HCT116 (cell line): ENCODE data around the gene EMILIN2. TPM values are rescaled to one million over a fixed set of nuclear protein-coding genes. Genes with fewer than 3 reads are reported as not detected.

Source experiments
- ATAC-seq: fragments of 200-7000 bp; cut with Tn5 transposase; 2 replicates; pipeline ENCODE4 v1.9.1; 2020; ENCODE audit warnings: mild to moderate bottlenecking, moderate library complexity
- BruUV-seq: library from RNA; stranded (reverse); fragments of 400-500 nt; replicated peaks from 2 replicates; lab custom pipeline; 2021; lab: Mats Ljungman, UMichigan
- CTCF ChIA-PET: fragments of 300-600 bp; sonication (Branson Sonifier 250); formaldehyde crosslinking; loops from one replicate; lab custom pipeline; 2021; ENCODE audit warnings: antibody characterized with exemption; lab: Charles Lee
- POLR2A ChIA-PET: fragments of 300-600, 350-600 bp; sonication (Branson Sonifier 250); formaldehyde crosslinking; loops from one replicate; lab custom pipeline; 2021; ENCODE audit warnings: antibody characterized with exemption; lab: Charles Lee
- RAD21 ChIA-PET, 2 experiments: fragments of 300-600 bp; sonication (Branson Sonifier 250); formaldehyde crosslinking; loops; one replicate each; lab custom pipeline; 2023; ENCODE audit warnings: low total read pairs in 2 of 2; ENCODE audit not compliant: uncharacterized antibody in 2 of 2, unreplicated experiment in 2 of 2, low non-redundant PET in 1 of 2; lab: Charles Lee
- DNase-seq: peaks from one replicate; pipeline ENCODE4 v3.0.0-alpha.2; 2010; ENCODE audit warnings: low read depth, low spot score
- H2AFZ ChIP-seq: fragments of 200-600 bp; shearing (Covaris generic), sonication (generic); 2 replicates; pipeline ENCODE4 v1.6.1; 2017; ENCODE audit warnings: low read depth, mixed run types, mixed read lengths, antibody characterized with exemption, low read length; ENCODE audit not compliant: poor library complexity, severe bottlenecking
- H3K27ac ChIP-seq: 2 replicates; pipeline ENCODE4 v1.5.1; 2012; ENCODE audit warnings: low read depth, low read length
- H3K27me3 ChIP-seq: fragments of 200-600 bp; sonication (generic); 2 replicates; pipeline ENCODE4 v1.6.1; 2016; ENCODE audit warnings: mixed run types, low read length, mixed read lengths; ENCODE audit not compliant: insufficient read depth
- H3K36me3 ChIP-seq, 2 experiments: fragments of 200-500 bp in 1 of 2; fragments of 200-600 bp in 1 of 2; sonication (Bioruptor generic) in 1 of 2; sonication (generic) in 1 of 2; 2 replicates each; pipeline versions ENCODE4 v1.5.1 to v1.6.1; 2014 to 2016; ENCODE audit warnings: low read length in 2 of 2, inconsistent platforms in 1 of 2, mixed read lengths in 1 of 2, mixed run types in 1 of 2; ENCODE audit not compliant: insufficient read depth in 2 of 2, control insufficient read depth in 1 of 2
- H3K4me1 ChIP-seq, 2 experiments: fragments of 200-600 bp in 1 of 2; sonication (generic) in 1 of 2; 2 replicates each; pipeline versions ENCODE4 v1.5.1 to v1.6.1; 2012 to 2017; ENCODE audit warnings: low read length in 2 of 2, inconsistent platforms in 1 of 2, mild to moderate bottlenecking in 1 of 2, mixed read lengths in 1 of 2, mixed run types in 1 of 2, moderate library complexity in 1 of 2; ENCODE audit not compliant: insufficient read depth in 2 of 2, control insufficient read depth in 1 of 2
- H3K4me2 ChIP-seq: fragments of 200-600 bp; sonication (generic); 2 replicates; pipeline ENCODE4 v1.6.1; 2017; ENCODE audit warnings: mixed run types, low read length, mixed read lengths
- H3K4me3 ChIP-seq, 2 experiments: fragments of 200-600 bp in 1 of 2; sonication (generic) in 1 of 2; replicated peaks in 1 of 2; 2 replicates each; pipeline ENCODE4 v1.5.1; 2011 to 2016; ENCODE audit warnings: low read length in 2 of 2, control low read depth in 1 of 2, low read depth in 1 of 2, mild to moderate bottlenecking in 1 of 2, mixed read lengths in 1 of 2, mixed run types in 1 of 2
- H3K79me2 ChIP-seq: fragments of 200-600 bp; sonication (generic); 2 replicates; pipeline ENCODE4 v1.6.1; 2017; ENCODE audit warnings: mild to moderate bottlenecking, mixed run types, low read length, moderate library complexity, mixed read lengths; ENCODE audit not compliant: insufficient read depth
- H3K9ac ChIP-seq: fragments of 200-600 bp; sonication (generic); 2 replicates; pipeline ENCODE4 v1.6.1; 2016; ENCODE audit warnings: low read length, mixed read lengths
- H3K9me2 ChIP-seq: fragments of 200-600 bp; sonication (generic), shearing (Covaris generic); 2 replicates; pipeline ENCODE4 v1.6.1; 2017; ENCODE audit warnings: mixed run types, mild to moderate bottlenecking, moderate library complexity; ENCODE audit not compliant: insufficient read depth
- H3K9me3 ChIP-seq, 2 experiments: fragments of 200-500 bp in 1 of 2; fragments of 200-600 bp in 1 of 2; sonication (Bioruptor generic) in 1 of 2; sonication (generic) in 1 of 2; 2 replicates each; pipeline ENCODE4 v1.6.1; 2014 to 2017; ENCODE audit warnings: low read length in 2 of 2, mixed read lengths in 2 of 2, inconsistent platforms in 1 of 2, low read depth in 1 of 2, mild to moderate bottlenecking in 1 of 2, mixed run types in 1 of 2, moderate library complexity in 1 of 2; ENCODE audit not compliant: control insufficient read depth in 1 of 2, insufficient read depth in 1 of 2
- H4K20me1 ChIP-seq: fragments of 200-600 bp; sonication (generic), shearing (Covaris generic); 2 replicates; pipeline ENCODE4 v1.6.1; 2017; ENCODE audit warnings: mixed run types, mild to moderate bottlenecking, moderate library complexity; ENCODE audit not compliant: insufficient read depth
- CBX3 ChIP-seq: IDR thresholded peaks from 2 replicates; pipeline ENCODE4 v1.6.1; 2012; ENCODE audit warnings: low read depth
- FOSL1 ChIP-seq: IDR thresholded peaks from 2 replicates; pipeline ENCODE4 v1.6.1; 2012; ENCODE audit warnings: low read depth
- JUND ChIP-seq: IDR thresholded peaks from 2 replicates; pipeline ENCODE4 v1.6.1; 2012
- POLR2A ChIP-seq: IDR thresholded peaks from 2 replicates; pipeline ENCODE4 v1.7.0; 2011; ENCODE audit warnings: borderline replicate concordance; ENCODE audit not compliant: insufficient read depth, insufficient read length; ENCODE audit errors: extremely low read depth
- POLR2AphosphoS5 ChIP-seq: IDR thresholded peaks from 2 replicates; pipeline ENCODE4 v1.6.1; 2011; ENCODE audit warnings: mild to moderate bottlenecking, low read depth, low read length, moderate library complexity
- intact Hi-C: fragments of 100-400 bp; cut with micrococcal nuclease; formaldehyde crosslinking; loops from 2 replicates; pipeline ENCODE4 v1.10.0; 2022
- total RNA-seq: library from RNA; stranded (reverse); gene quantifications from one replicate; pipeline ENCODE4 v1.2.1, GENCODE V29; 2021; ENCODE audit not compliant: unreplicated experiment
- TF ChIP-seq, protein P1 (sequence below): IDR thresholded peaks from 2 replicates; pipeline ENCODE4 v1.6.1; 2011; ENCODE audit warnings: mild to moderate bottlenecking, low read length, moderate library complexity; ENCODE audit not compliant: insufficient replicate concordance; ENCODE audit errors: extremely low read depth
- TF ChIP-seq, protein P2 (sequence below): IDR thresholded peaks from 2 replicates; pipeline ENCODE4 v1.6.1; 2012
- TF ChIP-seq, protein P3 (sequence below): IDR thresholded peaks from 2 replicates; pipeline ENCODE4 v1.6.1; 2012

EMILIN2 gene
- total RNA-seq, 1 experiment from 2014 or later = 23.4 TPM

DNA sequence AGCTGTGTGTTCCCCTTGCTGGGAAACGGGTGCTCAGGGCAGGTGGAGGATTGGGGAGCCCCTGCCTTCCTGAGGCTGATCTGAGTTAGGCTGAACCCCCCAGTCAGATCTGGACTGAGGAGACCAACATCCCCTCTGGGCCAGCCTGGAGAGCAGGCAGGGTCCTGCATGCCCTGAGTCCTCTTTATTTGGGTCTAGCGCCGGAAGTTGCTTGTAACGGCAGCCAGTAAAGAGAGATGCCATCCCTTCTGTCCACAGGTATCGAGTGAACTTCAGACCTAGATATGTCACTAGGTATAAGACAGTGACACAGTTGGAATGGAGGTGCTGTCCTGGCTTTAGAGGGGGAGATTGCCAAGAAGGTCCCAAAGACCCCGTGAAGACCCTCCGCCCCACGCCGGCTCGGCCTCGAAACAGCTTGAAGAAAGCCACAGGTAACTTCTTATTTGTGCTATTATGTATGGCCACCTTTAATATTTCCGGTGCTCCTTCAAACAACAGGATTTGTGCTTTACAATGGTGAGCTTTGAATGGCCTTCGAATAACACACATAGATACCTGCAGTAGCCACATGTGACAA is 38.0 kb downstream of the EMILIN2 start:
- ATAC-seq = no peak
- no TSS peak for BruUV-seq
- CTCF ChIA-PET = no interaction called here

DNA sequence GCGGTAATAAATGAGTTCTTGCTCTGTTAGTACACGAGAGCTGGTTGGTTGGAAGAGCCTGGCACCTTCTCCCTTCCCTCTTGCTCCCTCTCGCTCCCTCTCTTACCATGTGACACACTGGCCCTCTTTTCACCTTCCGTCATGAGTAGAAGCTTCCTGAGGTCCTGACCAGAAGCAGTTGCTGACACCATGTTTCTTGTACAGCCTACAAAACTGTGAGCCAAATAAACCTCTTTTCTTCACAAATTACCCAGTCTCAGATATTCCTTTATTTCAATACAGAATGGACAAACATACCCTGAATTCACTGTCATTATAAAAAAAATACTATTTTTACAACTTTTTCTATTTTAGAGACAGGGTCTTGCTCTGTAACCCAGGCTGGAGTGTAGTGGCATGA is 40.7 kb downstream of the EMILIN2 start:
- CTCF ChIA-PET = no interaction called here
- no peak overlapping the region for H3K4me3 ChIP-seq
- no peaks in the 10 kb centered on the region for H3K9me2 ChIP-seq
- H3K9ac ChIP-seq = no peak overlapping the region
- no peaks in the 10 kb centered on the region for H3K79me2 ChIP-seq
- H3K9me3 ChIP-seq = 0 out of 4 replicates have a peak, but pooled peaks cover 0 to 4% of the 10 kb centered on the region in 2 experiments
- no peaks in the 10 kb centered on the region for H3K36me3 ChIP-seq
- POLR2A ChIA-PET = no interaction called here
- no peaks in the 10 kb centered on the region for H3K4me1 ChIP-seq
- RAD21 ChIA-PET = no interaction called here
- no peak overlapping the region for H3K27ac ChIP-seq
- intact Hi-C loops = no loop called here
- H2AFZ ChIP-seq = no peak overlapping the region
- H3K4me2 ChIP-seq = no peak overlapping the region
- no peak for ATAC-seq
- TF ChIP-seq, protein P1, sequence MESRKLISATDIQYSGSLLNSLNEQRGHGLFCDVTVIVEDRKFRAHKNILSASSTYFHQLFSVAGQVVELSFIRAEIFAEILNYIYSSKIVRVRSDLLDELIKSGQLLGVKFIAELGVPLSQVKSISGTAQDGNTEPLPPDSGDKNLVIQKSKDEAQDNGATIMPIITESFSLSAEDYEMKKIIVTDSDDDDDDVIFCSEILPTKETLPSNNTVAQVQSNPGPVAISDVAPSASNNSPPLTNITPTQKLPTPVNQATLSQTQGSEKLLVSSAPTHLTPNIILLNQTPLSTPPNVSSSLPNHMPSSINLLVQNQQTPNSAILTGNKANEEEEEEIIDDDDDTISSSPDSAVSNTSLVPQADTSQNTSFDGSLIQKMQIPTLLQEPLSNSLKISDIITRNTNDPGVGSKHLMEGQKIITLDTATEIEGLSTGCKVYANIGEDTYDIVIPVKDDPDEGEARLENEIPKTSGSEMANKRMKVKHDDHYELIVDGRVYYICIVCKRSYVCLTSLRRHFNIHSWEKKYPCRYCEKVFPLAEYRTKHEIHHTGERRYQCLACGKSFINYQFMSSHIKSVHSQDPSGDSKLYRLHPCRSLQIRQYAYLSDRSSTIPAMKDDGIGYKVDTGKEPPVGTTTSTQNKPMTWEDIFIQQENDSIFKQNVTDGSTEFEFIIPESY = no peak
- no peak for TF ChIP-seq FOSL1
- no peak for TF ChIP-seq JUND
- TF ChIP-seq, protein P2, sequence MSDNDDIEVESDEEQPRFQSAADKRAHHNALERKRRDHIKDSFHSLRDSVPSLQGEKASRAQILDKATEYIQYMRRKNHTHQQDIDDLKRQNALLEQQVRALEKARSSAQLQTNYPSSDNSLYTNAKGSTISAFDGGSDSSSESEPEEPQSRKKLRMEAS = no peak
- TF ChIP-seq POLR2A = no peak
- TF ChIP-seq, protein P3, sequence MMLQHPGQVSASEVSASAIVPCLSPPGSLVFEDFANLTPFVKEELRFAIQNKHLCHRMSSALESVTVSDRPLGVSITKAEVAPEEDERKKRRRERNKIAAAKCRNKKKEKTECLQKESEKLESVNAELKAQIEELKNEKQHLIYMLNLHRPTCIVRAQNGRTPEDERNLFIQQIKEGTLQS = no peak
- DNase-seq = no peak
- no peaks in the 10 kb centered on the region for H3K27me3 ChIP-seq
- no peaks in the 10 kb centered on the region for H4K20me1 ChIP-seq
- BruUV-seq = no TSS peak

More for the DNA sequence above, 38.0 kb downstream of the EMILIN2 start:
- Histone ChIP-seq H2AFZ (no peak overlapping the region), H3K27me3 (no peaks in the 10 kb centered on the region)
- intact Hi-C loops = no loop called here
- TF ChIP-seq POLR2AphosphoS5 (no peak), CBX3 (no peak)
- TF ChIP-seq, all 23 proteins: peak for 0
- H3K9me3 ChIP-seq = 0 out of 4 replicates have a peak, but pooled peaks cover 0 to 4% of the 10 kb centered on the region in 2 experiments
- no peaks in the 10 kb centered on the region for H3K4me1 ChIP-seq
- RAD21 ChIA-PET = no interaction called here
- no peaks in the 10 kb centered on the region for H4K20me1 ChIP-seq
- no peak overlapping the region for H3K4me2 ChIP-seq
- POLR2A ChIA-PET = no interaction called here
- H3K79me2 ChIP-seq = no peaks in the 10 kb centered on the region
- no peaks in the 10 kb centered on the region for H3K9me2 ChIP-seq
- no peak overlapping the region for H3K4me3 ChIP-seq
- no peak overlapping the region for H3K9ac ChIP-seq
- no peak overlapping the region for H3K27ac ChIP-seq
- no peak for DNase-seq
- no peaks in the 10 kb centered on the region for H3K36me3 ChIP-seq
